SIG-M5 treated with dmso at 0.1 percent for 504 hours (cell line): ENCODE measurements around the gene MOGAT3.
"Not testable (repeated sequence)": the region's sequence is repeated elsewhere in the genome, so short reads cannot be mapped to it uniquely, and the experiment has no call there.

ENCODE experiments used
- DNase-seq: peaks from one replicate; lab custom pipeline; 2025; ENCODE audit not compliant: unreplicated experiment; lab: John Stamatoyannopoulos, UW

MOGAT3 gene

DNA sequence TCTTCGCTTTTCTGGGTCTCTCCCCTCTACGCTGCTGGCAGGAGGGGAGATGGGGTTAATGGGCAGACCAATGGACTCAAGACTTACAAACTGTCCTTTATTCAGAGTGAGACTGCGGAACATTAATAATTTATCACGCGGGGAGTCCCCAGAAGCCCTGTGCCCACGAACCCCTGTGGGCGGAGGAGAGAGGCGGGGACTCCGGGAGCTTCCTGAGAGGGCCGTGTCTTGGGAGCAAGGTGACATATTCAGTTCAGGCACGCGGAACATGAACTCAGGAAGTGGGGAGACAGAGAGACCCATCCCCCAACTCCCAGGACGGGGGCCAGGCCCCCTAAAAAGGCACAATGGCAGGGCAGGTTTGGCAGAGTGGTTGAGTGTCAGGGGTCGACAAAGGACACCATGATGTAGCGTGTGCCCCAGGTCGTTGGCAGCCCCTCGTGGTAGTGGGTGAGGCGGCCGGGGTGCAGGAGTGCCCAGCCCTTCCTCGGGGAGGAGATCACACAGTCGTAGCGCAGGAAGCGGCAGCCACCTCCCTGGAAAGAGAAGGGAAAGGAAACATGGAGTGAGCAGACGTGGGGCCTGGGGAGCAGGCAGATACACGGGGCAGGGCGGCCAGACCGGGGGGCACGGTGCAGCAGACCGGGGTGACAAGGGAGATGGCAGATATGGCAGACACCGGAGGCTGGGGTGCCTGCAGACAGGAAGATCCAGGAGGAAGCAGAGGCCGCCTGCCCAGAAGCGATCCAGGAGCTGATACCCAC, 5.2 kb upstream of the MOGAT3 start:
- no peak for DNase-seq

DNA sequence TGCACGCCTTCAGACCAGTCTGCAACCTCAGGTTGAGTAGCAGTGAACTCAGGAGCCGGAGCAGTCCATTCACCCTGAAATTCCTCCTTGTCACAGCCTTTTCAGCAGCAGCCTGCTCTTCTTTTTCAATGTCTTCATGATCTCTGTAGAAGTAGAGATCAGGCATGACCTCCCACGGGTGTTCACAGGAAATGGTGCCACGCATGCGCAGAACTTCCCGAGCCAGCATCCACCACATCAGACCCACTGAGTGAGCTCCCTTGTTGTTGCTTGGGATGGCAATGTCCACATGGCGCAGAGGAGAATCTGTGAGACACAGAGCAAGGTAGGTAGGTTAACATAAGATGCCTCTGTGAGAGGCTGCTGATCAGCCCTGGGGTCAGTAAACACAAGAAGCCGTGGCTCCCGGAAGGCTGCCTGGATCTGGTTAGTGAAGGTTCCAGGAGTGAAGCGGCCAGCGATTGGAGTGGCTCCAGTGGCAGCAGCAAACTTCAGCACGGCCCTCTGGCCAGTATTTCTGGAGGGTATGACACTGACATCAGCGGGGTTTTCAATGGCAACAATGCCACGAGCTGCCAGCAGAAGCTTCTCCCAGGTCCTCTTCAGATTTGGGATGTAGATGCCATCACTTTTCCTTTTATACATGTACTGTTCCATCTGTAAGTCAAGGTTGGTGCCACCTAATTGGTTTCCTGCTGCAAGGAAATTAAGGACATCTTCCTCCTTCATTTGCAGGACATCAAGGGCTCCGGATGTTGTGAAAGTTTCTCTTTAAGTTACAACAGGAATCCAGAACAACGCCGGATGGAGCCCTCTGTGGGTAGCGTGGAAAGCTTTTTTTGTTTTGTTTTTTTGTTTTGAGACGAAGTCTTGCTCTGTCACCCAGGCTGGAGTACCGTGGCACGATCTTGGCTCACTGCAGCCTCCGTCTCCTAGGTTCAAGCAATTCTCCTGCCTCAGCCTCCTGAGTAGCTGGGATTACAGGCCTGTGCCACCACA, 3.2 kb upstream of the MOGAT3 start:
- peak; percentile 66 for DNase-seq

DNA sequence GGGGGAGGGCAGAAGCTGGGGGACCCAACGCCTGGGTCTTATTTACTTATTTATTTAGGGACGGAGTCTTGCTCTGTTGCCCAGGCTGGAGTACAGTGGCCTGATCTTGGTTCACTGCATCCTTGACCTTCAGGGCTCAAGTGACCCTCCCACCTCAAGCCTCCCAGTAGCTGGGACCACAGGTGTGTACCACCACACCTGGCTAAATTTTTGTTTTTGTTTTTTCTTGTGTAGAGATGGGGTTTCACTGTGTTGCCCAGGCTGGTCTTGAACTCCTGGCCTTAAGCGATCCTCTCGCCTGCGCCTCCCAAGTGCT, 1.7 kb upstream of the MOGAT3 start:
- no peak for DNase-seq

DNA sequence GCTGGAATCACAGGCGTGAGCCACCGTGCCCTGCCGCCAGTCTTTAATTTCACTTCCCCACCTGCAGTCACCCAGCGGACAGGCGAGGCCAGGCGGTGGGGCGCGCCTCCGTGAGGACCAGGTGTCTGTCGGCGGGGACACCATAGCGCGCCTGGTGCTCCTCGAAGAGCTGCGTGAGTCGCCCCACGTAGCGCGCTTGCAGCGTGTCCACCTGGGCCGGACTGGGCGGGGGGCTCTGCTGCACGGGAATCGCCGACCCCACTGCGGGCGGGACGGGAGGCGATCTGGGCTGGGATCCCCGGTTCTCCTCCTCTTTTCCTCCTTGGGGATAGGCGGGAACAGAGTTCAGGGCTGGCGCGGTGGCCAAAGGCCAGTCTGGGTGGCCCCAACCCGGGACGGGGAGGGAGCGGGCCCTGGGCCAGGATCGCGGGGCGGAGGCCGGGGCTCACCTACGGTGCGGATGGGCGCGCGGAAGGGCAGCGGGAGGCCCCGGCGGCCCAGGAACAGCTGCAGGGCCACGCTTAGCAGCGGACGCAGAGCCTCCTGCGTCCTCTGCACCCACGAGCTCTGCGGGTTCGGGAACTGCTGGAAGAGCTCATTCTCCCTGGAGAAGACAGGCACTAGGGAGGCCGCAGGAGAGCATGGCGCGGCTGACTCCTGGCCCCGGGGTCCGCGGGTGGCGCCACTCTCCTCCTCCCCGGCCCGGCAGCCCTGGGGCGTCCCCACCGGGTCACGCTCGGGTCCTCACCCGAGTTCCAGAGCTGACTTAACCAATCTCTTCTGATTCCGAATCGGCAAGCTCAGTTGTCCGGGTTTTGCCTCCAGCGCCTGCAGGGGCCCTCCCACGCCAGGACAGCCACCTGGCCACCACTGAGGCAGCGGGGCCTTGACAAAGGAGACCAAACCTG, 1.1 kb upstream of the MOGAT3 start:
- DNase-seq: no peak

DNA sequence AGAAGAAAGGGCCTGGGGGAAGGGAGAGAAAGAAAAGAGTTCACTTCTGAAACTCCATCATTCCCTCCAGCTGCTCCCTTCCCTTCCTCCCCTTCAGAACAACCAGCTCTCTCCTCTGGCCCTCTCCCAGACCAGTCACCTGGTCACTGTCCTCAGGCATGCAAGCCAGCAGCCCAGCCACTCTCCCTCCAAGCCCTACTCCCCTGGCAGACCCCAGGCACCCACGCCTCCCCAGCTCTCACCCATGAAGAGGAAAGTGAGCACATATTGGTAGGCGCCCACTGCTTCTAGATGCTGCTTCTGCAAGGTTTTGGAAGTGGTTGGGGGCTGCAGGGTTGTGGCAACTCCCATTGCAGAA, 353 bp downstream of the MOGAT3 start:
- DNase-seq: no peak

DNA sequence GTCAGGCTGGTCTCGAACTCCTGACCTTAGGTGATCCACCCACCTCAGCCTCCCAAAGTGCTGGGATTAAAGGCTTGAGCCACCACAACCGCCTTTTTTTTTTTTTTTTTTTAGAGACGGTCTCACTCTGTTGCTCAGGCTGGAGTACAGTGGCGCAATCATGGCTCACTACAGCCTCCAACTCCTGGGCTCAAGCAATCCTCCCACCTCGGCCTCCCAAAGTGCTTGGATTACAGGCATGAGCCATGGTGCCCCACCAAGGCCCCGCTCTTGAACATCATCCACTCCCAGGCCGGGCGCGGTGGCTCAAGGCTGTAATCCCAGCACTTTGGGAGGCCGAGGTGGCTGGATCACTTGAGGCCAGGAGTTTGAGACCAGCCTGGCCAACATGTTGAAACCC, 1.3 kb downstream of the MOGAT3 start:
- DNase-seq: not testable (repeated sequence)

DNA sequence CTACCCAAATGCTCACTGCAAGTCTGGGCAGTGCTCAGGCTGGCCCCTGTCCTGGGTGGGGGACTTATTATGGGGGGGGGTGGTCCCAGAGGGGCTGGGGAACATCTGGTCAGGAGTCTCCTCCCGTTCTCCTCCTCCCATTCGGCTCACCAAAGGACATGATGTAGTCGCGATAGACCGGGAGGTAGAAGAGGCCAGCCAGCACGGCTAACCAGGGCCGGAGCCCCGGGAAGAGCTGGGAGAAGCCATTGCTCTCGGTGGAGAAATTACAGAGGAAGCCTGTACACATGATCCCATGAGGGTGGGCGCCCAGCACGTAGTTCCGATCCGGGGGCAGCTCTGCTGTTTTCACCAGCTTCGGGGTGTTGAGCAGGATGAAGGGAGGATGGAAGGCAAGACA, 2.4 kb downstream of the MOGAT3 start:
- no peak for DNase-seq

DNA sequence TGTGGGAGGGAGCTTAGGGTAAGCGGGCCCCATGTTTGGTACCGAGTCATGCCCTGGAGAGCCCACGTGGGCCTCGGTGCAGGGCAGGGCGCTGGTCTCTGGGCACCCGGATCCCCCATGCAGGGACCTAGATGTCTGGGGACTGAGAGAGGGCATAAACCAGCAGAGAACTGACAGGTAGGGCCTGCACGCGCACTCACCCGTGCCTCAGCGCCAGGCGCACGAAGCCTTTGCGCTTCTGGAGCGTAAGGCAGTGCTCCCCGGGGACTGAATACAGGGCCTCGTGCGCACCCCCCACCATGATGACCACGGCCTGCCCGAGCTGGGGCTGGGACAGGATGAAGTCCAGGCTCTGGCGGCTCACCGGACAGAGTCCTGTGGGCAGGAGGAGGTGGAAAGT, 2.8 kb downstream of the MOGAT3 start:
- no peak for DNase-seq

DNA sequence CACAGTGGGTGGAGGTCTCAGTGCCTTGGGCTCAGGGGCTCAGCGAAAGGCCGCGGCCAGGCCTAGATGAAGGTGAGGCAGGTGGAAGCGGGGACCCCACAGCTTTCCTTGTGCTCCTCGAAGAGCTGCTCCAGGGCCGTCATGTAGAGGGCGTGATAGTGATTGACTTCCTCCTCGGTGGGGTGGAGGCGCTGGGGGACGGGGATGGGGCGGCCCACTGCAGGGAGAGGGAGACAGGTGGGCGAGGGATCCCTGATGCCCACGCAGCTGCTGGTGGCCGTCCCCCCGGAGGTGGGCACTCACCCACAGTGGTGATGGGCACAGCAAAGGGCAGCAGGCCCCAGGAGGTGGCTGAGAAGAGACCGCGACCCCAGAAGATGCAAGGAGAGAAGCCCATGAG, 5.0 kb downstream of the MOGAT3 start:
- no peak for DNase-seq

DNA sequence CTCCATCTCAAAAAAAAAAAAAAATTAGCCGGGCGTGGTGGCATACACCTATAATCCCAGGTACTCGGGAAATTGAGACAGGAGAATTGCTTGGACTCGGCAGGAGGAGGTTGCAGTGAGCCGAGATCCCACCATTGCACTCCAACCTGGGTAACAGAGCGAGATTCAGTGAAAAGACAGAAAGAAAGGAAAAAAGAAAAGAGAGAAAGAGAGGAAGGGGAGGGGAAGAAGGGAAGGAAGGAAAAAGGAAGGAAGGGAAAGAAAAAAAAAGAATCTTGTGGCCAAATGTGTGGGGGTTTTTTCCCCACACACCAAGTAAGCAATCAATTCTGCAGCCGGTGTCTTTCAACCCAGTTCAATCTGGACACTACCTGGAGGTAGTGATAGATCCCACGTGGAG, 11.7 kb downstream of the MOGAT3 start:
- no peak for DNase-seq

DNA sequence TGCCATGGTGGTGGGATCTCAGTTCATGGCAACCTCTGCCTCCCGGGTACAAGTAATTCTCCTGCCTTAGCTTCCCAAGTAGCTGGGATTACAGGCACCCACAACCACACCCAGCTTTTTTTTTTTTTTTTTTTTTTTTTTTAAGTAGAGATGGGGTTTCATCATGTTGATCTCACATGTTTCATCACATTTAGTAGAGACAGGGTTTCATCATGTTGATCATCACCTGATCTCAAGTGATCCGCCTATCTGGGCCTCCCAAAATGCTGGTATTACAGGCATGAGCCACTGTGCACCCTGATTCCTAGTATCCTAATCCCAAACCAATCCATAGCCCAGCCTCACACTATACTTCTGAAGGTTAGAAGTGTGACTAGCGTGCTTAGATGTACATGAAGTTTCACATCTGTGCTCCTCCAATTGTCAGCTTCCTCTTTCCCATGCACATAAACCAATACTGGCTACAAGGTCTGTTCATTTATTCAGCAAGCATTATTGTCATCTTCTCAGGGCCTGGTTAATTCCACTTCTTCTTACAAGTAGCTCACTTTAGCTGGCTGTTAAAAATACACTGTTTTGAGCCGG, 13.9 kb downstream of the MOGAT3 start:
- DNase-seq: peak; percentile 92

DNA sequence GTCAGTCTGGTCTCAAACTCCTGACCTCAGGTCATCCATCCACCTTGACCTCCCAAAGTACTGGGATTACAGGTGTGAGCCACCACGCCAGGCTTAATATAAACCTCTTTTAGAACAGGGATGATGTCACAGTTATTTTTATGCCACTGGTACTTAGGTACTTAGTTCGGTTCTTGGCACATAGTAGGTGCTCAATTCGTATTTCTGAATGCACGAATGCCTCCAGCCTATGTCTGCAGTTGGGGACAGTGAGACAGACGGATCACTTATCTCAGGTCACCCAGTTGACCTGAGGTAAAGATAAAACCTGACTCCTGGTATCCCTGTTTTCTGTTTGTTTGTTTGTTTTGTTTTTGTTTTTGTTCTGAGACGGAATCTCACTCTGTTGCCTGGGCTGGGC, 14.6 kb downstream of the MOGAT3 start:
- DNase-seq: no peak

DNA sequence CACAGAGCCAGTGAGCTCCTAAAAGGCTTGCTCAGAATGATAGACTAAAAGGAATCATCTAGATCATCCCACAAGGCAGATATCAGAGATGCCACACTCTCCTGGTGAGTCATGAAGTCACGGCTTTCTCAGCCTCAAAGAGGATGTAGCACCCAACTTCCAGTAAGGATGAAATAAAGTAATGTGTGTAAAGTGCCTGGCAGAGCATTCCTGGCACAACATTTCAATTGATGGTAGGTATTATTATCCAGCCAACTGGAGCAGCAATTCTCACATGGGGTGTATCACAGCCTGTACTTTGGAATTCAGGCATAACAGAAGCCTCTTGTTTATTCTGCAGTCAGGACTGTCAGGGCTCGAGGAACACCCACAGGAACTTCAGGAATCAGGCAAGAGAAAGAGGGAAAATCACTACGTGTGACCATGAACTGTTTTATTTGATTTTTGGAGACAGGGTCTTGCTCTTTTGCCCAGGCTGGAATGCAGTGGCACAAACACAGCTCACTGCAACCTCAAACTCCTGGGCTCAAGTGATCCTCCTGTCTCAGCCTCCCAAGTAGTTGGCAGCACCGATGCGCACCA, 15.5 kb downstream of the MOGAT3 start:
- no peak for DNase-seq

DNA sequence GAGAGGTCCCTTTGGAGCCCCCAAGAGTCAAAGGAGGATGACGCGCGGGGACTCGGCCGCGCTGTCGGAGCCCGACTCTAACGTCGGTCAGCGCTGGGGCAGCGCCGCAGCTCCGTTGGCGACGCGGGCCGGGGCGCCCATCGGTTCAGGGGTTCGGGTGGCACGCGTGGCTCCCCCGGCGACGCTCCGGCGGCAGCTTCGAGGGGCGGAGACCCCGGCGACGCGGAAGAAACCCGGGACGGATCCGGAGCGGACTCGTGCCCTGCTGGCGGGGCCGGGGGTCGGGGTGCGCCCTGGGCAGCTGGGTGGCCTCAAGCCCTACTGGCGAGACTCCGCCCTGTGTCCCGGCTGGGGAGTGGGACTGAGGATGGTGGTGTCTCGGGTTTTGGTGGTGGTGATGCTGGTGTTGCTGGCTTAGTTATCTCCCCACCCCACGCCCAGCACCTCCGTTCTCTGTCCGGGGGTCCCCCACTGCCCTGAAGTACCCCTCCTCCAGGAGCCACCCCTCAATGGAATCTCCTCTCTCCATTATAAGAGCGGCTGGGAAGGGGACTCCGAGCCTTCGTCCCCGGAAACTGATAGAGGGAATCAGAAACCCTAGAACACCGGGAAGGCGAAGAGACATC, 20.6 kb downstream of the MOGAT3 start, which contains the start of gene NAT16:
TSS of gene NAT16 (minus strand) at position 164 of the 626 bp plus-strand sequence. CDS start 5,486 bp downstream, outside the sequence.
- no peak for DNase-seq

DNA sequence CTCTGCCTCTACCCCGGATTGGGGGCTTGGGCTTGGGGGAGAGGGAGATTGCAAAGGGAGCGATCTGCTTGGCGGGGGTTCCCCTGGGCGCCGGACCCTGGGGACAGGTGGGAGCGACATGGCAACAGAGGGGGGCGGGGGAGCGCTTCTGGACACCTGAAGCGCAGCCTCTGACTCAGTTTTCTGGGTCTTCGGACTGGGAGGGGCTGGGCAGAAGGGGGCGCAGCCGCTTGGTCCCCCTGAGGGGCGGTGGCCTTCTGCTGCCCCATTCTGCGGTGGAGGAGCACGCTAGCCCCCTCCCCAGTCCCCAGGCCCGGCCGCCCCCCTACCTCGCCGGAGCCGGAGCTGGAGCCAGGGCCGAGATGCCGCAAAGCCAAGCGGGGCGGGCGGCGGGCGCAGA, 21.1 kb downstream of the MOGAT3 start:
- DNase-seq: no peak

DNA sequence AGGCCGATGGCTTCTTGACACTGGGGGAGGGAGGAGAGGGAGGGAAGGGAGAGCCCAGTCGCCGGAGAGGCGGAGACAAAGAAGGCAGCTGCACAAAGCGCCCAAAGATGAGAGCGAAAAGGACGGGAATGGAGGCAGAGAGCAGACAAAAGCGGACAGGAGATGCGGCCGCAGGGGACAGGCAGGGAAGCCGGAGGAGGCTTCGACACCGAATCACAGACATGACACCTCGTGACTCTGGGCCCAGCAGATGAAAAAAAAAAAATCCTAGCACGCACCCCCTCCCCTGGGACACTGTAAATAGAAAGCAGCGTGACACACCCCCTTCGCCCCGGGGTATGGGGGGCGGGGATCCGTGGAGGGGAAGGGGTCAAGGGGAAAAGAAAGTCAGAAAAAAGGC, 21.7 kb downstream of the MOGAT3 start:
- no peak for DNase-seq

DNA sequence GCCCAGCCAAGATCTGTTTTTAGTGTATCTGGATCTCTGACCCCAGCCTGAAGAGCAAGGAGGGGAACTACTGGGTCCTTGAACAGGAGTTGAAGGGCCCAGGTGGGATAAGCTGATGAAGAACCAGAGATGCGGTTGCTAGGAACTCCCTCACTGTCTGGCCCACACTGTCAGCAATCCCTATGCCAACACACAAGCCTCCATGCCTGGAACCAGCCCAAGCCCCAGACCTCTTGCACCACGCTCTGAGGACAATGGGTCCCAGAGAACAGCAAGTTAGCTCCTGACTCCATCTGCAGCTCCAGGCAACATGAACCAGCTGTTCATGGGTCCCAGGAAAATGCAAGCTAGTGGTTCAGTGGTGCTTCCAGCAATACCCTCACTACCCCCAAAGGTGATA, 23.2 kb downstream of the MOGAT3 start:
- DNase-seq: no peak

DNA sequence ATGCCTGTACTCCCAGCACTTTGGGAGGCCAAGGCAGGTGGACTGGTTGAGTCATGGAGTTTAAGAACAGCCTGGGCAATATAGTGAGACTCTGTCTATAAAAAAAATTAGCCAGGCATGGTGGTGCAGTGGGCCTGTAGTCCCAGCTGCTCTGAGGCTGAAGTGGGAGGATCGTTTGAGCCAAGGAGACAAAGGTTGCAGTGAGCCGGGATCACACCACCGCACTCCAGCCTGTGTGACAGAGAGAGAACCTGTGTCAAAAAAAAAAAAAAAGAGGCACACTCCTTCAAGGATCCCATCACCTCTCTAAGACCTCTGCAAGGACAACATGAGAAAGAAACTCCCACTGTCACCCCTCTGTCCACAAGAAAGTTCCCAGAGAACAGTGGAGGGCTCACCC, 25.2 kb downstream of the MOGAT3 start:
- no peak for DNase-seq

DNA sequence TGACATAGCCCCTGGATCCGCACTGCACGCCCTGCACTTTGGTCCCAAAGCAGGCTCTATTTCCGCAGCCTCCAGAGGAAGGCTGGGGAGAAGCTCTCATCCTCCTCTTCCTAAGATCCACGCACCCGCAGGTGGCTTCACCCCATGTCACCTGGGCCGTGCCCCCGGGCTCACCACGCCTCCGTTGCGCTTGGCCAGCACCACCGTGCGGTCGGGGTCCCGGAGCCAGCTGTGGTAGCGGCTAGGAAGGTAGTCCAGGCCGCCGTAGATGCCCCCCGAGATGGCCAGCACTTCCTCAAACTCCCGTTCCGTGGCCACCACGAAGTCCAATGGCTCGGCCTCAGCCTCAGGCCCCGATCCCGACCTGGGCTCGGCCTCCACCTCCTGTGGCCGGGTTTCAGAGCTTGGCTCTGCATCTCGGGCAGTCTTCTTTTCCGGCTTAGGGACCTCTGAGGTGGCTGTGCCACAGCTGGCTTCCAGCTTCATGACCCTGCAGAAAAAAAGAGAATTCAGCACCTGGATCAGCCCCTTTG, 26.4 kb downstream of the MOGAT3 start:
- DNase-seq: no peak

DNA sequence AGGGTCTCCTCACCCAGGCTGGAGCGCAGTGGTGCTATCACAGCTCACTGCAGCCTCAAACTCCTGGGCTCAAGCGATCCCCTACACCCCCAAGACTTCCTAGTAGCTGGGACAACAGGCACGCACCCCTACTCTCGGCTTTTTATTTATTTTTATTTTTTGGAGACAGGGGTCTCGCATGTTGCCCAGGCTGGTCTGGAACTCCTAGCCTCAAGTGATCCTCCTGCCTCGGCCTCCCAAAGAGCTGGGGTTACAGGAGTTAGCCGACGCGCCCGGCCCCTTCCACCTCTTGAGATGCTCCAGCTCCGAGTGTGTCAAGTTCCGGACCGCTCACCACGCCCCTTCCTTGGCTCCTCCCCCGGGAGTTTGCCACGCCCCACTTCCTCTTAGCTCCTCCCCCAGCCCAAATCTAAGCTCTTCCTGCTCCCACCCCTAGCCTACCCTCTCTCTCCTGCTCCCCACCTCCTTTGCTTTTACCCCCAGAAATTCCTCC, 27.0 kb downstream of the MOGAT3 start:
- peak; percentile 52 for DNase-seq
